ENCODE results near the gene RCC1.

- TF ChIP-seq CTCF (IDR thresholded peaks at IDR 0.05) = no peak
- no peak for TF ChIP-seq POLR2AphosphoS5 (IDR thresholded peaks at IDR 0.05; ENCODE audit: insufficient read depth in 1 of 2, low read depth in 1 of 2)
- no peak for TF ChIP-seq POLR2A (IDR thresholded peaks at IDR 0.05)
Measured at GRCh38 chr1:28507247-28507645, 1.4 kb downstream of the RCC1 start.

Measured in vagina (tissue), 2 donors.